ENCODE results near the gene RIMBP2.

RIMBP2 gene

DNA sequence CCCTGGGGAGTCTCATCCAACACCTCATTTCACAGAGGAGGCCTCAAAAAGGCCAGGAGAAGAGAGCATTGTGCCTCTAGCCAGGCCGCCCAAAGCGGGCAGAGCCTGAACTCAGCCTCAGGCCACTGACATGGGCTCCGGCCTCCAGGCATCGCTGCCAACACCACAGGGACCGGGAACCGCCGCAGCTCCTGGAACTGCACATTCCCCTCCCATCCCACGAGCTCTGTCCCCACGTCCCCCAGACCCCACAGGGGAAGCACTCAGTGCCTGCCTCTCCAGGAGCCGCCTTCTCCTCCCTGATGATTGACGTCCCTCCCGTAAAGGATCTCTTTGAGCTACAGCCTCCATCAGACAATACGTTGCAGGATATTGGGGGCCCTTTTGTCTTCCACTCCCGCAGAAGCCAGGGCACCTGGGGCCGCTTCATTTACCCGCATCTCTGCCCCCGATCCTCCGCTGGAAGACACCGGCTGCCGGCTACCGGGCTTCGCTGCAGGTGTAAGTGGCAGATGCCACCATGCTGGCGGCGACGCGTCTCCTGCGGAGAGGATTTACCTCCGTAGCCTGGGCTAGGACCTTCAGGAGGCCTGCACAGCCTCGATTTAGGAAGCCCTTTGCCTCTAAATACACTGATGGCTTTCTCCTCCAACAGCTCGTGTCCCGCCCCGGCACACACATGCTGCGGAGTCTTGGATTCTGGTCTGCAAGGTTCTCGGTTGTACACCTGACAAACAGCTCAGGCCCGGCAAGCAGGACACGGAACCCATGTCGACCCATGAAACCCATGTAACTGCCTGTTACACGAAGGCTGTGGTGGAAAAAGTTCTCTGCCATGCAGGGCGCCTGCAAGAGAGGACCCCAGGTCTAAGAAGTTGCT lies 104.8 kb downstream of the RIMBP2 start:
- TF ChIP-seq EZH2 (IDR thresholded peaks at IDR 0.05; ENCODE audit: borderline replicate concordance, low read depth, low read length, severe bottlenecking): no peak
- TF ChIP-seq, protein P1, sequence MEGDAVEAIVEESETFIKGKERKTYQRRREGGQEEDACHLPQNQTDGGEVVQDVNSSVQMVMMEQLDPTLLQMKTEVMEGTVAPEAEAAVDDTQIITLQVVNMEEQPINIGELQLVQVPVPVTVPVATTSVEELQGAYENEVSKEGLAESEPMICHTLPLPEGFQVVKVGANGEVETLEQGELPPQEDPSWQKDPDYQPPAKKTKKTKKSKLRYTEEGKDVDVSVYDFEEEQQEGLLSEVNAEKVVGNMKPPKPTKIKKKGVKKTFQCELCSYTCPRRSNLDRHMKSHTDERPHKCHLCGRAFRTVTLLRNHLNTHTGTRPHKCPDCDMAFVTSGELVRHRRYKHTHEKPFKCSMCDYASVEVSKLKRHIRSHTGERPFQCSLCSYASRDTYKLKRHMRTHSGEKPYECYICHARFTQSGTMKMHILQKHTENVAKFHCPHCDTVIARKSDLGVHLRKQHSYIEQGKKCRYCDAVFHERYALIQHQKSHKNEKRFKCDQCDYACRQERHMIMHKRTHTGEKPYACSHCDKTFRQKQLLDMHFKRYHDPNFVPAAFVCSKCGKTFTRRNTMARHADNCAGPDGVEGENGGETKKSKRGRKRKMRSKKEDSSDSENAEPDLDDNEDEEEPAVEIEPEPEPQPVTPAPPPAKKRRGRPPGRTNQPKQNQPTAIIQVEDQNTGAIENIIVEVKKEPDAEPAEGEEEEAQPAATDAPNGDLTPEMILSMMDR (IDR thresholded peaks at IDR 0.05; ENCODE audit: borderline replicate concordance, extremely low read depth, low read length, poor library complexity, severe bottlenecking): no peak
- no peaks in the 10 kb centered on the region for H3K79me2 ChIP-seq (ENCODE audit: insufficient read depth, low read length)

DNA sequence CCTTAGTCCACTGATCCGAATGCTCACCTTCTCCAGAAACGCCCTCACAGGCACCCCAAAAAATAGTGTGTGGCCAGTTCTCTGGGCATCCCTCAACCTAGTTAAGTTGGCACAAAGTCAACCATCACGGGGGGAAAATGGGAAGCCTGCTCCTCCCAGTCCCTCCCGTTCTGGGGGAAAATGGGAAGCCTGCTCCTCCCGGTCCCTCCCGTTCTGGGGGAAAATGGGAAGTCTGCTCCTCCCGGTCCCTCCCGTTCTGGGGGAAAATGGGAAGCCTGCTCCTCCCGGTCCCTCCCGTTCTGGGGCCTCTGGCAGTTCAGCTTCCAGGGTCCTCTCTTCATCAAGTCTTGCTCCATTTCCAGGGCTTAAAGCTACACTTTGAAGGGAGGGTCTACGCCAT lies 106.1 kb downstream of the RIMBP2 start:
- no peaks in the 10 kb centered on the region for H3K27me3 ChIP-seq (ENCODE audit: insufficient read depth, low read length, poor library complexity)

More for the DNA sequence above, 104.8 kb downstream of the RIMBP2 start:
- no peak overlapping the region for H3K4me3 ChIP-seq (ENCODE audit: low read depth in 1 of 2, low read length in 2 of 2)
- H3K4me1 ChIP-seq (ENCODE audit: insufficient read depth, low read length): no peaks in the 10 kb centered on the region
- H3K27me3 ChIP-seq (ENCODE audit: insufficient read depth, low read length, poor library complexity): no peaks in the 10 kb centered on the region
- H3K27ac ChIP-seq (ENCODE audit: low read length): no peak overlapping the region
- no peak overlapping the region for H2AFZ ChIP-seq (ENCODE audit: low read depth, low read length)
- no peak overlapping the region for H3K4me2 ChIP-seq (ENCODE audit: insufficient read depth, low read length)
- no peaks in the 10 kb centered on the region for H4K20me1 ChIP-seq (ENCODE audit: insufficient read depth, low read length)
- no peaks in the 10 kb centered on the region for H3K36me3 ChIP-seq (ENCODE audit: insufficient read depth, low read length)
- H3K9ac ChIP-seq (ENCODE audit: low read depth, low read length): no peak overlapping the region
- no peaks in the 10 kb centered on the region for H3K9me3 ChIP-seq (ENCODE audit: insufficient read depth, low read length, severe bottlenecking)
- ATAC-seq (ENCODE audit: insufficient read depth, low read depth): no peak
- no peak for DNase-seq

DNA sequence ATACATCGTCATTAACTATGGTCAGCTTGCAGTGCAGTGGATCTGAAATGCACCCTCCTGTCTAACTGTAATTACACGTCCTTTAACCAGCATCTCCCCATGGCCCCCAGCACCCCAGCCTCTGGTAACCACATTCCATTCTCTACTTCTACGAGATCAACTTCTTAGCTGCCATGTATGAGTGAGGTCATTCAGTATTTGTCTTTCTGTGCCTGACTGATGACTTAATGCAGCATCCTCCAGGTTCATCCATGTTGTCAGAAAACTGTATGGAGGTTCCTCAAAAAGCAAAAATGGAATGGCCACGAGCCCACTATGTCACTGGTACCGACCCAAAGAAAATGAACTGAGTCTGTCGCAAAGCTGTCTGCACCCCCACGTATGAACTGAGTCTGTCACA lies 107.3 kb downstream of the RIMBP2 start:
- DNase-seq (no peak), ATAC-seq (ENCODE audit: insufficient read depth, low read depth) (no peak)
- H3K4me2 ChIP-seq (ENCODE audit: insufficient read depth, low read length): no peak overlapping the region
- H4K20me1 ChIP-seq (ENCODE audit: insufficient read depth, low read length): no peaks in the 10 kb centered on the region
- H3K9ac ChIP-seq (ENCODE audit: low read depth, low read length): no peak overlapping the region
- no peak overlapping the region for H3K27ac ChIP-seq (ENCODE audit: low read length)
- H3K79me2 ChIP-seq (ENCODE audit: insufficient read depth, low read length): no peaks in the 10 kb centered on the region
- H3K36me3 ChIP-seq (ENCODE audit: insufficient read depth, low read length): no peaks in the 10 kb centered on the region
- H3K27me3 ChIP-seq (ENCODE audit: insufficient read depth, low read length, poor library complexity): no peaks in the 10 kb centered on the region
- H3K9me3 ChIP-seq (ENCODE audit: insufficient read depth, low read length, severe bottlenecking): no peaks in the 10 kb centered on the region
- H3K4me3 ChIP-seq (ENCODE audit: low read depth in 1 of 2, low read length in 2 of 2): no peak overlapping the region
- H3K4me1 ChIP-seq (ENCODE audit: insufficient read depth, low read length): no peaks in the 10 kb centered on the region
- TF ChIP-seq, protein P1 (IDR thresholded peaks at IDR 0.05; ENCODE audit: borderline replicate concordance, extremely low read depth, low read length, poor library complexity, severe bottlenecking): no peak
- no peak for TF ChIP-seq EZH2 (IDR thresholded peaks at IDR 0.05; ENCODE audit: borderline replicate concordance, low read depth, low read length, severe bottlenecking)
- no peak overlapping the region for H2AFZ ChIP-seq (ENCODE audit: low read depth, low read length)

More for the DNA sequence above, 106.1 kb downstream of the RIMBP2 start:
- no peaks in the 10 kb centered on the region for H3K79me2 ChIP-seq (ENCODE audit: insufficient read depth, low read length)
- no peaks in the 10 kb centered on the region for H4K20me1 ChIP-seq (ENCODE audit: insufficient read depth, low read length)
- H3K9me3 ChIP-seq (ENCODE audit: insufficient read depth, low read length, severe bottlenecking): no peaks in the 10 kb centered on the region
- H2AFZ ChIP-seq (ENCODE audit: low read depth, low read length): no peak overlapping the region
- no peak for DNase-seq
- no peaks in the 10 kb centered on the region for H3K36me3 ChIP-seq (ENCODE audit: insufficient read depth, low read length)
- no peak for ATAC-seq (ENCODE audit: insufficient read depth, low read depth)
- no peak overlapping the region for H3K27ac ChIP-seq (ENCODE audit: low read length)
- H3K4me2 ChIP-seq (ENCODE audit: insufficient read depth, low read length): no peak overlapping the region
- H3K4me3 ChIP-seq (ENCODE audit: low read depth in 1 of 2, low read length in 2 of 2): no peak overlapping the region
- no peaks in the 10 kb centered on the region for H3K4me1 ChIP-seq (ENCODE audit: insufficient read depth, low read length)
- TF ChIP-seq, protein P1 (IDR thresholded peaks at IDR 0.05; ENCODE audit: borderline replicate concordance, extremely low read depth, low read length, poor library complexity, severe bottlenecking): no peak
- TF ChIP-seq EZH2 (IDR thresholded peaks at IDR 0.05; ENCODE audit: borderline replicate concordance, low read depth, low read length, severe bottlenecking): no peak
- no peak overlapping the region for H3K9ac ChIP-seq (ENCODE audit: low read depth, low read length)
